HFF-Myc (cell line): ENCODE measurements around the gene CMTM6.

Experiments used
- DNase-seq: peaks from one replicate; pipeline ENCODE4 v3.0.0-alpha.2; 2011; ENCODE audit warnings: low read depth; ENCODE audit errors: extremely low read depth
- H3K4me3 ChIP-seq: replicated peaks from 2 replicates; pipeline ENCODE4 v1.5.1; 2011; ENCODE audit warnings: low read depth, mild to moderate bottlenecking, control low read depth, low read length
- CTCF ChIP-seq: IDR thresholded peaks from 2 replicates; pipeline ENCODE4 v1.5.1; 2012; ENCODE audit warnings: mild to moderate bottlenecking, low read depth, low read length, control low read depth; ENCODE audit errors: missing control alignments

The CMTM6 gene

GRCh38 chr3:32457971-32458471, 44.6 kb downstream of the CMTM6 start:
- no peak for TF ChIP-seq CTCF
- DNase-seq = no peak
- H3K4me3 ChIP-seq = no peak overlapping the region

GRCh38 chr3:32456429-32457130, 46.1 kb downstream of the CMTM6 start:
- TF ChIP-seq CTCF = no peak

GRCh38 chr3:32455609-32456428, 46.8 kb downstream of the CMTM6 start:
- TF ChIP-seq CTCF = no peak
- no peak for DNase-seq
- no peak overlapping the region for H3K4me3 ChIP-seq

More at GRCh38 chr3:32456429-32457130, 46.1 kb downstream of the CMTM6 start:
- no peak for DNase-seq
- H3K4me3 ChIP-seq = no peak overlapping the region

GRCh38 chr3:32454731-32455608, 47.7 kb downstream of the CMTM6 start:
- no peak for TF ChIP-seq CTCF
- DNase-seq = no peak

GRCh38 chr3:32454111-32454510, 48.5 kb downstream of the CMTM6 start:
- no peak overlapping the region for H3K4me3 ChIP-seq
- no peak for TF ChIP-seq CTCF
- no peak for DNase-seq

More at GRCh38 chr3:32454731-32455608, 47.7 kb downstream of the CMTM6 start:
- H3K4me3 ChIP-seq = no peak overlapping the region

- no peak for DNase-seq
These were observed 49.3 kb downstream of the CMTM6 start for GRCh38 chr3:32453346-32453745.

More at GRCh38 chr3:32453346-32453745, 49.3 kb downstream of the CMTM6 start:
- TF ChIP-seq CTCF = no peak
- no peak overlapping the region for H3K4me3 ChIP-seq
